HG03025 (cell line): ENCODE results near the gene RCOR1.
"Not testable (repeated sequence)": the region's sequence is repeated elsewhere in the genome, so short reads cannot be mapped to it uniquely, and the experiment has no call there.

Experiments used
- ATAC-seq: cut with Tn5 transposase; IDR thresholded peaks from one replicate; pipeline ENCODE4 v1.9.1; 2021; ENCODE audit warnings: mild to moderate bottlenecking, moderate library complexity; ENCODE audit not compliant: unreplicated experiment, low FRiP score

The RCOR1 gene

DNA sequence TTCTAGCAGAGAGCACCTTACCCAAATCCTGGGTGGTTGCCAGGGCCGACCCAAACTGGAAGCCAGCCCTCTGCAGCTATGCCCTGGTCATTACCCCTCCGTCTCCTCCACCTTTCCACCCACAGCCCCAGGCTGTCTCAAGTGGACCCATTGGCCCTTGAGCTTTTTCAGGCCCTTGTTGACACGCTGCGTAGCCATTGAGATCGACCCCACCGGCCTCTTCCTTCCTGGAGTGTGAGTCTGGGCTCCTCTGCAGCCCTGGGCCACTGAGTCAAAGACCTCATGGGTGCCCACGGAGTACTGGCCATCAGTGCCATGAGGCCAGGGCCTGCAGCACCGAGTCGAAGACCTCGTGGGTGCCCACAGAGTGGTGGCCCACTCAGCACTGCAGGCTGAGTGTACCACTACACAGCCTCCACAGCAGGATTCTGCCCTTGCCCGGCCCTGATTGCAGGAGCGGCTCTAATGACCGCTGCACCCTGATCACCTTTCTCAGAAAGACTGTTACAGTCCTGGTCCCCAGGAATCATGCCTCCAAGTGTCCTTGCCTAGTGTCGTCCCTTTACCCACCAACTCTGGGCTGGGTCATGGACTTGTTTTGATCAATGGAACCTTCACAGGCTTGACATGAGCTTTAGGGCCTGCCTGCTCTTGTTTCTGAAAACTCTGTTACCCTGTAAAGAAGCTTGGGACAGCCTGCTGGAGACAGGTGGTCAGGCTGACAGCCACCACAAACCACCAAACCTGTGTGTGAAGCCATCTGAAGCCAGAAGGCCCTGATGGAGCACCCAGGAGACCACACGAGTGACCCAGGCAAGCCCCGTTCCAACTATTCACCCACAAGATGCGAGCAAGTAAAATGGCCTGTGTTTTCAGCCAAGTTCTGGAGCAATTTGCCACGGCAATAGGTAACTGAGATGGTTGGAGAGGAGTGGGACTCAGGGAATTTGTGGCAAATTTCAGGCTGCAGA lies 145.2 kb downstream of the RCOR1 start:
- no peak for ATAC-seq

DNA sequence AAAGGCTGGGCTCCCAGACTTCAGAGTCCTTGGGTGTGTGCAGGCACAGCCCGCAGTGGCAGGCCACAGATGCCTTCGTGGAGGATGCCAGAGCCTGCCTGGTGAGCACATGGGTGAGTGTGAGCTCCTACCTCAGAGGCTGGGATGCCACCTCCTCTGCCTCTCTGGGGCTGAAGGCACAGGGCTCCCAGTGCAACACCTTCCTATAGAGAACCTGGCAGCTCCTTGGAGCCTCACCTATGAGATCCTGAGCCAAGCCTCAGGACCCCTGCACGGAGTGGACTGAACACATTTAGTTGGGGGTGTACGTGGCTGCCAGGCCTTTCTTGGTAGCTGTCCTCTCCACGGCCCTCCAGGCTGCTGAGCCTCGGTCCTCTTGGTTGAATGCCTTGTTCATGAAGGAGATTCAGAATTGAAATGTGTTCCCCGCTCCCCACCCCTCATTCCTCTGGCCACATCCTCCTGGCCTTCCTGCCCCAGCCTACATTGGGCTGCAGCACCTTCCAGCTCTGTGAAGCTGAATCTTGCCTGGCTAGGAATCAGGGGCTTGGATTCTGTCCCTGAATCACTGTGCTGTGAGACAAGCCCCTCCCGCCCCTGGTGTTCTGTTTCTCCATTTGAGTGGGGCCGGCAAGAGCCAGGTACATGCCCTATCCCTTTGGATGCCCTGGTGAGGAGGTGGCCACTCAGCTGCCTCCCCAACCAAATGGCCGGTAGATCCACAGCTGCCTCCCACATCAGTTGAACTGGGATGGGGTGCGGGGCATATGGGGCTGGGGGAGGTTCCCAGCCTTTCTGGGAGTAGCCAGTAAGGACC lies 146.1 kb downstream of the RCOR1 start:
- no peak for ATAC-seq

DNA sequence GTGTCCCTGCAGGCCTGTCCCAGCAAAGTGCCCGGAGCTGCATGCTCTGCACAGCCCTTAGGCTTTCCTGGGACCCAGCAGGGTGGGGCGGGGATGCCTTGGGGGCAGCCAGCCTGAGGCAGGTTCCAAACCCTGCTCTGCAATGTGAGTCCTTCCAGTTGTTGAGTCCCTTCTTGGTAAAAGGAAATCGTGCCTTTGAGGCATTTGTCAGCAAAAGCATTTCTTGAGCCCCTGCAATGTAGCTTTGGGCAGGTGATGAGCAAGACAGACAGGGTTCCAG lies 146.7 kb downstream of the RCOR1 start:
- ATAC-seq, result no peak

DNA sequence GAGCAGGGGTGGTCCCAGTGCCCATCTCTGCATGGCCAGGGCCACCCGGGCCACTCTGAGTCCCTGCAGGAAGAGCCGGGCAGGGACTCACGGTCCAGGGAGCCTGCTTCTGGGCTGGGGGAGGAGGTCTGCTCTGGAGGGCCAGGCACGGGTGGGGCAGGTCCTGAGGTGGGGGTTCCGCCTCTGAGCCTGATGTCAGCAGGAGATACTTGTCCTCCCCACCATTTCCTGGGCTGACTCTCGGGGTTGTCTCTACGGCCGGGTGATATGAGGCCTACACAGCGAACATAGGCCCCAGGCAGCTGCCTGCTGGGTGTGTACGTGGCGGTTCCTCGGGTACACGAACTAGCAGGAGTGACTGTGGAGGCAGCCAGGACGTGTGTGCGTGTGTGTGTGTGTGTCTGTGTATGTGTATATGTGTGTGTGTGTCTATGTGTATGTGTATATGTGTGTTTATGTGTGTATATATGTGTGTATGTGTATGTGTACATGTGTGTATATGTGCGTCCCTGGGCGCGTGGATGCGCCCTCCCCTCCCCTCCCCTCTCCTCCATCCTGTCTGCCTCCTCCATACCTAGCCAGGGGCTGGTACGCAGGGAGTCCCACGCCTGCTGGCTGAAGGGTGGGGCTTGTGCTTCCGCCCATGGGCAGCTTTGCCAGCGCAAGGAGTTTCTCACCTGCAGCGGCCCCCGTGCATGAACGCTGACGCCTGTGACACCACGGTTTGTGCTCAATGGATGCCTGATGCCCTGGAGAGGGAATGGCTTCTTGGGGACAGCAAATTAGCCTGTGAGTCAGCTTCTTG lies 154.4 kb downstream of the RCOR1 start:
- no peak for ATAC-seq

DNA sequence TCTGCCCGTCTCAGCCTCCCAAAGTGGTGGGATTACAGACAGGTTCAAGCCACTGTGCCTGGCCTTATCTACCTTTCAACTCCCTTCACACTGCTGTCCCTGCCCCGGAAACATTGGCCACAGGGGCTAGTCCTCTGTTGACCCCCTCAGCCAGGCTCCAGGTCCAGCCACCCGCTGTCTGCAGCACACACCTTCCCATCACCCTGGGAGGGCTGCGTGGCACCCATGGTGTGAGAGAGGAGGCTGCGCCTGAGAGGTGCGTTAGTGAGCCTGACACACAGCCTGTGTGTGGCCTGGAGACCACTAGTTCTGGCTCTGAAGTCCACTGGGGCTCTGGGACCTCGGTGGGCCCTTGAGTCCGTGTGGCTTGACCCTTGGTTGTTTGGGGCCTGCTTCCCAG lies 156.4 kb downstream of the RCOR1 start:
- ATAC-seq, result no peak

DNA sequence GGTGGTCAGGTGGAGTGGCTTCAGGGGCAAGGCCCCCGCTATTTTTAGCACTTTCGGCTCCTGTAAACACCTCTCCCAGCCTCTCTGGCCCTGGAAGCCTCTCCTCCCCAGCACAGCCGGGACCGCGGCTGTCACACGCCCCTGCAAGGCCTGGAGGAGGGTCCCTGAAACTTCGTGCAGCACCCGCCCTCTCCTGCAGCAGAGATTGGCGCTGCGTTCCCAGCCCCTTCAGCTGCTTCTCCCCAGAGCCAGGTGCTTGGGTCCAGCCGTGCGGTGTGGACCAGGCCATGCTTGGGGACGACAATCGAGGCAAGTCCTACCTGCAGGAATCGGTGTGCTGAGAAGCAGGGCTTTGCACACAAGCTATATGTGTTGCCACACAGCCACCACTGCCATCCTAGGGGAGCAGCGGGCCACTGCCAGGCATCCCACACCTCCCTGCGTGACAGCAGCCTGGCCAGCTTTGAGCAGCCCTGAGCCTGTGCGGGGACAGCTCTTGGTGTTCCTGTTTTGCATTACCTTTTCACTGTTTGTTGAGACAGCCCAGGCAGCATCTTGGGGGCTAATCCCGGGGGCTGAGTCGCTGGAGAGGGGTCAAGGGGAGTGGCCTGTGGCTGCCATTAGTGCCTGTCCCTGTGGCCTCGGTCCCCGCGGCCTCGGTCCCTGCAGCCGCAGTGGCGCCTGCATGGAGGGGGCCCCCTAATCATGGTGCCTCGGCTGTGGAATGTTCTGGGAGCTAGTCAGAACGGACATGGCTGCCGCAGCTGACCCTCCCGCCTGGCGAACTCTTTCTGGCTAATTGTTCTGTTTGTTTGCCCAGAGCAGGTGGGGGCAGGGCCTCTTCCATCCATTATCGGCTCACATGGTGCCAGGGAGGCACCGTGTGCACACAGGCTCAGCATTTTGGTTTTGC lies 157.2 kb downstream of the RCOR1 start:
- no peak for ATAC-seq

DNA sequence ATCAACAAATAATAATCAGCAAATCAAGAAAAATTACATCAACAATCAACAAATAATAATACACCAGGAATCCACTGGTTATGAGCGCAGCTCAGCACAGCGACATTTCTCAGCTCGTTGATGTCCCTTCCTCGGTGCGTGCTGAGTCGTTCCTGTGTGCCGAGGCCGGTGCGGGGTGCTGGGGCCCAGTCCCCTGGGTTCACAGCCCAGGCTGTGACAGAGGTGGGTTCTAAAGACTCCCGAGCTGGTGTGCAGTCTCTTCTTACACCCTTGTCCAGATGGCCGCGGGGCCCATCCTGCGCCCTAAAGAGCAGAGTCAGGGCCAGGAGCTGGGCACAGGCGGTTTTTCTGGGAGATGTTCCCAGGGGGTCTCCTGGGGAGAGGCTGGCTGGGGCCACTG lies 157.9 kb downstream of the RCOR1 start:
- ATAC-seq, result no peak

DNA sequence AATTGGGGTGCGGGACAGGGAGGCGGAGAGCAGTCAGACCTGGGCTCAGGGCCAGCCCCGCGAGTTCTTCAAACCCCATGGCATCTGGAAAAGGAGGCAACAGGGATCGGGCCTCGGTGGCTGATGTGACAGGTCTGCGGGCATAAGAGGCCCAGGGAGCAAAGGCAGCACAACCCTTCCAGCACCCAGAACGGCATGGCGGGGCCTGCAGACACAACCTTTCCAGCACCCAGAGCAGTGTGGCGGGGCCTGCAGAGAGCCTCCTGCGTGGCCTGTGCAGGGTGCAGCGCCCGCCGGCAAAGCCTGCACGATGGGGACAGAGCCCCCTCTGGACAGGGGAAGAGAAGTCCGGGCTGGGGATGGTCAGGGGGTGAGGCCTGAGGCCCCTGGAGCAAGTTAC lies 158.6 kb downstream of the RCOR1 start:
- ATAC-seq, result no peak

DNA sequence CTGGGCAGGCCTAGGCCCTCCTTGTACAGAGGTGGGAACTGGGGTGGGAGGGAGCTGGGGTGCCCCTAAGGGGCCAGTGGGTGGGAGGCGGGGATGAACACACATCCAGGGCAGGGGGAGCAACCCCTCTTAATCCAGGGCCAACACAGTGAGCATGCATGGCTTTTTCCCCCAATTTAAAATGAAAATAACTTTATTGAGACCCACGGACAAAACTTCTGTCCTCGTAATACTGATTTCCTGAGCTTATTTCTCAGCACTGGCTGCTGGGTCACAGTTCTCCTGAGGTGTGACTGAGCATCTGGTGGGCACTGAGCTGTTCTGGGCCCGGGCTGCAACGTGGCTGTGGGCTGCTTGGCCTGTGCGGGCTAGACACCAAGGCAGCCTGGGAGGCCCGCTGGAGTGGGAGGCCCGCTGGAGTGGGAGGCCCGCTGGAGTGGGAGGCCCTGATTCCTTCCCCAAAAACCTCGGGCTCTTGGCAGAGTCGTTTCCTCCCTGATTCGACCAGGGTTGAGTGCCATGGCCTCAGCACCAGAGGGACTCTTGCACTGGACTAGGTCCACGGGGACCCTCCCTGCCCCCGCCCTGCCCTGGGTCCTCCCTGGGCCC lies 159.9 kb downstream of the RCOR1 start:
- ATAC-seq, result no peak

DNA sequence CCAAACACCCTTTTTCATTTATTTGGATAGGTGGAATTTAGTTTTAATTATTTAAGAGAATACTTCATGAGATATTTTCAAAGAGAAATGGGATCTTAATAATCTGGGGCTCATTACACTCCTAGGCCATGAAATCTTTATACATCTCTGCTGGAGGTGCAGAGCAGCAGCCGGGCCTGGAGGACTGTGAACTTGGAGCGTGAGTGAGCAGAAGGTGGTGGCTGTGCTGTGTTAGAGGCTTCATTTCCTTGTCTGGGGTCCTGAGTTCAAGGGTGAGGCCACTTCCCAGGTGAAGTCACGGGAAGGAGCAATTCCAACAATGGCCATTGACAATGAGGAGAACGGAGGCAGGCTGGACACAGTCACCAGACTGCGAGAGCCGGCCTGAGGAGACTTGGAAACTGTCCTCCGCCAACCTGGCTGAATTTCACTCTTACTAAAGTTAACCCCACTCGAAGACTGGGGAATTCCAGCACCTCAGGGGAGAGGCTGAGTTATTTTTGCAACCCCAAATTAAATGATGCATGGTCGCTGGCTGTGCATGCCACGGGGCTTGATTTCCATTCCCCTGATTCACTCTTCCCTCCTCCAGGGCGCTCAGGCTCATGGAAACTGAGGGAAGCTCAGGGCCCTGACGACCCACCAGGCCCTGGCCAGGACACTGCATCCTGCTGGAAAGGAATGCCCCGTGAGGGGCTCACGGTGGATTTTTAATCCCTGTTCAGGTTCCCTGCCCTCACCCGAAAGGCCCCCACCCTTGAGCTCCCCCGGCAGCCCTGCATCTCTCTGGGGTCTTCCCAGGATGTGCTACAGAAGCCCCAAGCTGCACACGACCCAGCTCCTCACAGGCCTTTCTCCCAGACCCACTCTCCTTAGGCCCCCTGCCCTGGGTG lies 162.2 kb downstream of the RCOR1 start:
- ATAC-seq, result no peak

DNA sequence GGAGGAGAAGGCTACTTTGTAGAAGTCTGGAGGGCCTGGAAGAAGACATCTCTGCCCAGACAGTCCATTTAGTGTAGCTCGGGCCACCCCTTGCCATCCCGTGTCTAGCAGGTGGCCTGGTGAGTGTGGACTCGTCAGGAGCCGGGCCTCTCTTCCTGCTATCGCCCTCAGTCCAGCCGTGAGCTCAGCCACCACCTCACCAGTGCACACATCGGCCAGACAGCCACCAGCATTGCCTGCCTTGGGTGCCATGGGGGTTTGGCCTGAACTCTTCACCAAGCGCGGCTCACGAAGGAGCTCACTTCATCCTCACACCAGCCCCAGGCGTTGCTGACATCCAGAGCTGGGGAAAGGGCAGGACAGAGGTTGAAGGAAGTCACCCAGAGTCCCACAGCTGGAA lies 165.2 kb downstream of the RCOR1 start:
- ATAC-seq, result no peak

DNA sequence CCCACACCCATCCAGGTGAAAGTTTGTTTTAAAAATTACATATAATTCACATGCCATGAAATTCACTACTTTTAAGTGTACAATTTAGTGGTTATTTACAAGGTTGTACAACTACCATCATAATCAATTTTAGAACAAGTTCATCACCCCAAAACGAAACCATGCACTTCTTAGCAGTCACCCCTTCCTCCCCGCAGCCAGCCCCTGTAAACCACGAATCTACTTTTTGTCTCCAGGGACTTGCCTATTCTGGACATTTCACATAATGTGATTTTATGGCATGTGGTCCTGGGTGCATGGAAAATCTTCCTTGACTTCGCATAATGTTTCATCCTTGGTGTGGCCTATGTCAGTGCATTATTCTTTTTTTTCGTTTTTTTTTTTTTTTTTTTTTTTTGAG lies 165.6 kb downstream of the RCOR1 start:
- ATAC-seq, result no peak

DNA sequence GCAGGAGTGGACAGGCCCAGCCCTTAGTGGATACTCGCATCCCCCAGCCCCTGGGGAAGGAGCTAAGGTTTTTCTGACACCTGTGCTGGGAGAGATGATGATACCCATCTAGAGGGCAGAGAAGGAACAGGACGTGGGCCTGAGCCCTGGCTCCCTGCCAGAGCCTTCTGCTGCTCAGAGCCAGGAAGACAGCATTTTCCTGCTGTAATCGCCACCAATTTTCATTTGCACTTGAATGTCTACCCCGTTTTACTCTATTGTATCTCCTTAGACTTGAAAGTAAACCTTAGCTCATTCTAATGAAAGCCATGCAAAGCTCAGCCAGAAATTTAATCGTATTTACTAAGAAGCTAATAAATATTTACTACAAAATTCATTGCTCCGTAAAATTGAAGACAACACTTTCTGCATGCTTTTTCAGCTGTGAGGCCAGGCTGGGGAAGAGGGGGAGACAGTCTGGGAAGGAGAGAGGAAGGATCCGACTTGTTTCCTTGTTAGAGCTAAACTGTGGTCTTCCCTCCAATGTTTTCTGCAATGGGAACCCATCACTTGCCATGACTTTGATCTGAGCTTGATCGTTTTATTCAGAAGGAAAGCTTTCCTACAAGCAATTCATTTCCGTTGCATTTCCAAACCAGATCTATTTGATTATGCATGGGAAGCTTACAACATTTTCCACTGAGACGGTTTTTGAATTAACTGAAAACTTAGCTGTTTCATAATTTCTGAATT lies 167.2 kb downstream of the RCOR1 start:
- no peak for ATAC-seq

DNA sequence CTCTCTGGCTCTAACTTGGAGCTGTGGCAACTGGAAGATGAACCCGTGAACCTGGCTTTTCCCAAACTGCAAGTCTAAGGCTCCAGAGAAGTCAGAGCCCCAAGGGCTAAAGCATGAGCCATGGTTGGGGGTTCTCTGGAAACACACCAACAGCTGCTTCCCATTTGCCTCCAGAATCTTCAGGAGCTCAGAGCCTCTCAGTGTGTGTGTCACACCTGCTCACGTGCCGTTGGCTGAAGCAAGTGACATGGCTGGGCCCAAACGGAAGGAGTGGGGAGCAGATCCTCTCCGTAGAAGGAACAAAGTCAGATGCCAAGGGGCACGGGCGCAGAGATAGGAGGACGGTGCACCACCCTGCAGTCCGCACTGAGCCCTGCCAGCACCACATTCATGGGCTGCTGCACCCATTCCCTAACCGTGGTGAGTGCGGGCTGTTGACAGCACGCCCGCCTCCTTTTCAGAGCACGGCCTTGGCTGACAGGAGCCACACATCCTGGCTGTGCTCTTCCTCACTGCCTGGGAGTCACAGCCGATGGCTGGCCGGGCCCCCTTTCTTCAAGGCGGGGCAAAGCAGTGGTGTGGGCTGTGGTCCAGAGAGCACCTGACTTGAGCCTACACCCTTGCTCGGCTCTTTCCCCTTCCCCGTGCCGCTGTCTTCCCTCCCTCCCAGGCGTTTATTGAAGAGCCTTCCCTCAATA lies 168.2 kb downstream of the RCOR1 start:
- ATAC-seq, result no peak

DNA sequence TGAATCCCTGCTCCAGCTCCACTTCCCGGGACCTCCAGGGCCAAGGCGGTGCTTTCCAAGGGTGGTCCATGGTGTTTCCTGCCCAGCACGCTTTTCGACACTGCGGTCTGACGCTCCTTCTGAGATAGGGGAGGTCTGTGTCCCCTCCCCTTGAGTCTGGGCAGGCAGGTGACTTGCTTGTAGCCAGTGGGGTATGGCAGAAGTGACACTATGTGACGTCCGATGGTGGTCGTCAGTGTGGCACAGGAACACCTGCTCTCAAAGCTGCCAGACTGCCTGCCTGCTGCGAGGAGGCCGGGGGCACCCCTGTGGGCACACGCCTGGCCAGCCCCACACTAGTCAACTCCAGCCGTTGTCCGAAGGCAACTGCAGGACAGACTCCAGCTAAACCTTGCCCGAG lies 168.8 kb downstream of the RCOR1 start:
- no peak for ATAC-seq

DNA sequence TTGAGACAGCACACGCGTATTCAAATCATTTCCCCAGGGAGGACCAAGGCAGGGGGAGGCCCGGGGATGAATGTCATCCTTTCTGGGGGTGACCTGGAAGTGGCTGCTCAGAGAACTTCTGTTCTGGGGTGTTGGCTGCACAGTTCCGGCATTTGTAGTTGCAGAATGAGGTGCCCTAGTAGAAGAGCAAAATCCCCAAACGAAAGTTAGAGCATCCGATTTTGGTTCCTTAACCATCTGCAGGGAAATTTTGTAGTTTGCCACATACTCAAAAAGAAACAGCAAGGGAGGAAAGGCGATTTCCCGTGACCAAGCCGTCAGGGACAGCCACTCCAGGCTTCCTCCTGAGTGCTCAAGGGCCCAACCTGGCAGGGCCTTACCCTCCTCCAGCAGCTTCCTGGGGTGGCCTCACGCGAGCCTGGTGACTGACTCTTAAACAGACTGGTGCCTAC lies 171.8 kb downstream of the RCOR1 start:
- ATAC-seq, result no peak

DNA sequence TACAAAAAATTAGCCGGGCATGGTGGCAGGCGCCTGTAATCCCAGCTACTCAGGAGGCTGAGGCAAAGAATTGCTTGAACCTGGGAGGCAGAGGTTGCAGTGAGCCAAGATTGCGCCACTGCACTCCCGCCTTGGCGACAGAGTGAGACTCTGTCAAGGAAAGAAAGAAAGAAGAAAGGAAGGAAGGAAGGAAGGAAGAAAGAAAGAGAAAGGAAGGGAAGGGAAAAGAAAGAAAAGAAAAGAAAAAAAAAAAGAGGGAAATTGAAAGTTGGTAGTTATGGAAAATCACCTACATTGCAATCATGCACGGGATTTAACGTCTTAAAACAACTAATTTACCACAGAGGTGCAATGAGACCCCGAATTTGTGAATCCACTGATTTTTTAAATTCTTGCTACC lies 173.3 kb downstream of the RCOR1 start:
- ATAC-seq, result not testable (repeated sequence)
